Measurements from ENCODE around the gene SSU72. TPM values are rescaled to one million over a fixed set of nuclear protein-coding genes. Genes with fewer than 3 reads are reported as not detected.
A peak's percentile ranks its signal among the peaks of the same experiment; 100 is the strongest.

SSU72 gene
- polyA plus RNA-seq, 1 of the 3 experiments (the other 2 are of a cell fraction): 104 TPM

DNA sequence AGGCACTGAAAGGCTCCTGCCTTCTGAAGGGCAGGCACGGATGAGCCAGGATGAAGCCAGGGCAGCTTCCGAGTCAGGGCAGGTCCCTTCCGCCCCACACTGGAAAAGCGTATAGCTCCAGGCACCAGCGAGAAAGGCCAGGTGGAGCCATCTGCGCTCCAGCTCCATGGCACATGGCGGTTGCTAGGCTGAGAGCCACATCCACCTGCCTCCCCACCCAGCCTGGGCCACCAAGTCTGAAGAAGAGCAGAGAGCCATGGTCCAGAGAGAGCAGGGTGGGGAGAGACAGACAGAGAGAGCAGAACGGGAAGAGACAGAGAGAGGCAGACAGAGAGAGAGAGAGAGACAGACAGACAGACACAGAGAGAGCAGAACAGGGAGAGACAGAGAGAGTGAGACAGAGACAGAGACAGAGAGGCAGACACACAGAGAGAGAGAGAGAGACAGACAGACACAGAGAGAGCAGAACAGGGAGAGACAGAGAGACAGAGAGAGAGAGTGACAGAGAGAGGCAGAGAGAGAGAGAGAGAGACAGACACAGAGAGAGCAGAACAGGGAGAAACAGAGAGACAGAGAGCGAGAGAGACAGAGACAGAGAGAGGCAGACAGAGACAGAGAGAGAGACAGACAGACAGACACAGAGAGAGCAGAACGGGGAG is 20.1 kb upstream of the SSU72 start:
- Histone ChIP-seq H3K9me3 (no peaks in the 10 kb centered on the region), H3K9ac (no peak overlapping the region), H3K27me3 (ENCODE audit: insufficient read depth) (no peaks in the 10 kb centered on the region), H2AFZ (ENCODE audit: low read depth) (no peak overlapping the region), H4K20me1 (ENCODE audit: insufficient read depth) (no peaks in the 10 kb centered on the region; the same call in 1 of the 2 replicates), H3K4me3 (ENCODE audit: low read depth in 2 of 2, low read length in 1 of 2) (no peak overlapping the region), H3K4me1 (ENCODE audit: control insufficient read depth in 1 of 2, insufficient read depth in 2 of 2, low read depth in 1 of 2, low read length in 1 of 2) (peaks cover 0 to 14% of the 10 kb centered on the region in 2 experiments; a peak in 1 of 4 replicates), H3K27ac (ENCODE audit: low read depth in 2 of 2, low read length in 1 of 2) (no peak overlapping the region), H3K79me2 (ENCODE audit: insufficient read depth) (no peaks in the 10 kb centered on the region), H3F3A (replicated peaks; ENCODE audit: insufficient read depth) (no peaks in the 10 kb centered on the region), H3K4me2 (no peak overlapping the region), H3K36me3 (replicated peaks in 1 of 2; ENCODE audit: control insufficient read depth in 1 of 2, insufficient read depth in 2 of 2, low read length in 1 of 2) (no peaks in the 10 kb centered on the region), H3K9me2 (no peaks in the 10 kb centered on the region)
- DNase-seq: peak; percentile 64
- 53% methylated on average over 9 of the region's 10 CpGs for WGBS (ENCODE audit: low lambda C conversion rate)
- TF ChIP-seq SMC3 (IDR thresholded peaks at IDR 0.05; ENCODE audit: low read depth, low read length) (no peak), ELF1 (IDR thresholded peaks at IDR 0.05) (no peak)
- CTCF ChIA-PET: no interaction called here
- POLR2A ChIA-PET: no interaction called here

DNA sequence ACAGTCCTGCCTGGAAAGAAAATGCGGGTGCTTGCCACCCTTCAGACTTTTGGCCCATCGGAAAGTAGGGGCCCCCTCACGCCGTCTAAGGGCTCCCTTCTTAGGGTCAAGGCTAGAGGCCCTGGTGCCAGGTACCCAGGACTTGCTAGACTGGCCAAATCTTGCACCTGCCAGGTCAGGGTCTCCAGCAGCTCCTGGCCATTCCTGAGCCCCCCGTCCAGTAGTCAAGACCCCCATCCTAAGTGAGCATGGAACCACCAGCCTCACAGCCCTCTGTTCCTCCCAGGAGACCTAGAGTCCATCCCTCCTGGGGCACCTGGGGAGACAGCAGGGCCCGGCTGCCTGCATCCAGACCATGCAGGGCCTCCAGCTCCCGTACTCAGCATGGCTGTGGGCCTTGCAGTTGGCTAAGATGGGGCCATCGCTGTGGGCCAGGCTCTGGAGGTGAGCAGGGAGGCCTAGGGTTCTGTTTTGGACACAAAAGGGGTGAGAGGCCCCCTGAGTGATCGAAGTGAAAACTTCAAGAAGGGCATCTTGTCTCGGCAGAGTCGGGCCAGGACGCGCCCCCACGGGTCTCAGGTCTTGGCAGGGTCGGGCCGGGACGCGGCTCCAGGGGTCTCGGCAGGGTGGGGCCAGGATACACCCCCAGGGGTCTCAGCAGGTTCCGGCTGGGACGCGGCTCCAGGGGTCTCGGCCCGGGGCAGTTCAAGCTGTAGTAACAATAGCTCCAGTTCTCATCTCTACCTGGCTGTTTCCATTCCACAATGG is 19.4 kb upstream of the SSU72 start:
- Histone ChIP-seq H3K4me3 (ENCODE audit: low read depth in 2 of 2, low read length in 1 of 2) (no peak overlapping the region), H3K9me3 (no peaks in the 10 kb centered on the region), H3K36me3 (replicated peaks in 1 of 2; ENCODE audit: control insufficient read depth in 1 of 2, insufficient read depth in 2 of 2, low read length in 1 of 2) (no peaks in the 10 kb centered on the region), H3K9ac (no peak overlapping the region), H3K9me2 (no peaks in the 10 kb centered on the region), H3K27ac (ENCODE audit: low read depth in 2 of 2, low read length in 1 of 2) (no peak overlapping the region), H2AFZ (ENCODE audit: low read depth) (no peak overlapping the region), H3K79me2 (ENCODE audit: insufficient read depth) (no peaks in the 10 kb centered on the region), H3K4me2 (no peak overlapping the region), H3K4me1 (ENCODE audit: control insufficient read depth in 1 of 2, insufficient read depth in 2 of 2, low read depth in 1 of 2, low read length in 1 of 2) (peaks cover 0 to 9% of the 10 kb centered on the region in 2 experiments; a peak in 1 of 4 replicates), H4K20me1 (ENCODE audit: insufficient read depth) (no peaks in the 10 kb centered on the region; the same call in 1 of the 2 replicates), H3F3A (replicated peaks; ENCODE audit: insufficient read depth) (no peaks in the 10 kb centered on the region), H3K27me3 (ENCODE audit: insufficient read depth) (no peaks in the 10 kb centered on the region)
- no peak for TF ChIP-seq TCF12 (IDR thresholded peaks at IDR 0.05)
- TF ChIP-seq FOXJ3 (CRISPR knock-in tag; IDR thresholded peaks at IDR 0.05): no peak
- TF ChIP-seq RCOR1 (IDR thresholded peaks at IDR 0.05; ENCODE audit: low read length): no peak
- WGBS (ENCODE audit: low lambda C conversion rate): 87% methylated on average over 8 of the region's 24 CpGs
- ChIA-PET POLR2A (no interaction called here), CTCF (no interaction called here)
- DNase-seq: no peak

DNA sequence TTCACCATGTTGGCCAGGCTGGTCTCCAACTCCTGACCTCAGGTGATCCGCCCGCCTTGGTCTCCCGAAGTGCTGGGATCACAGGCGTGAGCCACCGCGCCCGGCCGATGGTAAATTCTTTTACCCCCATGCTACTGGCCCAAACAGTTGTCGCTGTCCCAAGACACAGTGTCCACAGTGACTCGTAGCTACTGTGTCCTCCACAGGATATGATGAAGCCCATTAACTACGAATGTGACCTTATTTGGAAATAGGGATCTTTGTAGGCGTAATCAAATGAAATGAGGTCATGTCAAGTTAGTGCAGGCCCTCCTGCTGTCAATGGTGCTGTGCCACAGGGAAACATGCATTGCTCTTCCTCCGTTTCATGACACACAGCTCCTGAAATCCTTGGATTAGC is 16.8 kb upstream of the SSU72 start:
- 83% methylated on average over 12 of the region's 13 CpGs for WGBS (ENCODE audit: low lambda C conversion rate)
- CTCF ChIA-PET: no interaction called here
- H2AFZ ChIP-seq (ENCODE audit: low read depth): no peak overlapping the region

More for the DNA sequence above, 16.8 kb upstream of the SSU72 start:
- no peaks in the 10 kb centered on the region for H3K79me2 ChIP-seq (ENCODE audit: insufficient read depth)
- no peaks in the 10 kb centered on the region for H3F3A ChIP-seq (replicated peaks; ENCODE audit: insufficient read depth)
- no peaks in the 10 kb centered on the region for H3K9me3 ChIP-seq
- H3K4me2 ChIP-seq: no peak overlapping the region
- H3K9ac ChIP-seq: no peak overlapping the region
- no peaks in the 10 kb centered on the region for H3K9me2 ChIP-seq
- H4K20me1 ChIP-seq (ENCODE audit: insufficient read depth): no peaks in the 10 kb centered on the region
- POLR2A ChIA-PET: no interaction called here
- TF ChIP-seq FOSL2 (IDR thresholded peaks at IDR 0.05; ENCODE audit: borderline replicate concordance, low read depth) (no peak), TCF12 (IDR thresholded peaks at IDR 0.05) (no peak), RAD21 (IDR thresholded peaks at IDR 0.05; ENCODE audit: low read length) (no peak), EZH2phosphoT487 (IDR thresholded peaks at IDR 0.05; ENCODE audit: borderline replicate concordance, low read depth) (no peak), NFIC (IDR thresholded peaks at IDR 0.05; ENCODE audit: borderline replicate concordance) (no peak), RFX5 (IDR thresholded peaks at IDR 0.05; ENCODE audit: low read length) (no peak)
- TF ChIP-seq, protein P1, sequence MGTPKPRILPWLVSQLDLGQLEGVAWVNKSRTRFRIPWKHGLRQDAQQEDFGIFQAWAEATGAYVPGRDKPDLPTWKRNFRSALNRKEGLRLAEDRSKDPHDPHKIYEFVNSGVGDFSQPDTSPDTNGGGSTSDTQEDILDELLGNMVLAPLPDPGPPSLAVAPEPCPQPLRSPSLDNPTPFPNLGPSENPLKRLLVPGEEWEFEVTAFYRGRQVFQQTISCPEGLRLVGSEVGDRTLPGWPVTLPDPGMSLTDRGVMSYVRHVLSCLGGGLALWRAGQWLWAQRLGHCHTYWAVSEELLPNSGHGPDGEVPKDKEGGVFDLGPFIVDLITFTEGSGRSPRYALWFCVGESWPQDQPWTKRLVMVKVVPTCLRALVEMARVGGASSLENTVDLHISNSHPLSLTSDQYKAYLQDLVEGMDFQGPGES (IDR thresholded peaks at IDR 0.05; ENCODE audit: low read depth, low read length): no peak
- TF ChIP-seq, protein P2, sequence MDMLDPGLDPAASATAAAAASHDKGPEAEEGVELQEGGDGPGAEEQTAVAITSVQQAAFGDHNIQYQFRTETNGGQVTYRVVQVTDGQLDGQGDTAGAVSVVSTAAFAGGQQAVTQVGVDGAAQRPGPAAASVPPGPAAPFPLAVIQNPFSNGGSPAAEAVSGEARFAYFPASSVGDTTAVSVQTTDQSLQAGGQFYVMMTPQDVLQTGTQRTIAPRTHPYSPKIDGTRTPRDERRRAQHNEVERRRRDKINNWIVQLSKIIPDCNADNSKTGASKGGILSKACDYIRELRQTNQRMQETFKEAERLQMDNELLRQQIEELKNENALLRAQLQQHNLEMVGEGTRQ (IDR thresholded peaks at IDR 0.05; ENCODE audit: borderline replicate concordance, low read depth, low read length): no peak
- DNase-seq: no peak
- no peaks in the 10 kb centered on the region for H3K27me3 ChIP-seq (ENCODE audit: insufficient read depth)
- H3K36me3 ChIP-seq (replicated peaks in 1 of 2; ENCODE audit: control insufficient read depth in 1 of 2, insufficient read depth in 2 of 2, low read length in 1 of 2): no peaks in the 10 kb centered on the region
- H3K4me3 ChIP-seq (ENCODE audit: low read depth in 2 of 2, low read length in 1 of 2): no peak overlapping the region
- H3K27ac ChIP-seq (ENCODE audit: low read depth in 2 of 2, low read length in 1 of 2): no peak overlapping the region
- H3K4me1 ChIP-seq (ENCODE audit: control insufficient read depth in 1 of 2, insufficient read depth in 2 of 2, low read depth in 1 of 2, low read length in 1 of 2): no peaks in the 10 kb centered on the region

All from SK-N-SH (cell line).